ENCODE data around the gene FAM227B.

The FAM227B gene

GRCh38 chr15:49282366-49282765 is 338.3 kb downstream of the FAM227B start:
- no peak for DNase-seq

DNA sequence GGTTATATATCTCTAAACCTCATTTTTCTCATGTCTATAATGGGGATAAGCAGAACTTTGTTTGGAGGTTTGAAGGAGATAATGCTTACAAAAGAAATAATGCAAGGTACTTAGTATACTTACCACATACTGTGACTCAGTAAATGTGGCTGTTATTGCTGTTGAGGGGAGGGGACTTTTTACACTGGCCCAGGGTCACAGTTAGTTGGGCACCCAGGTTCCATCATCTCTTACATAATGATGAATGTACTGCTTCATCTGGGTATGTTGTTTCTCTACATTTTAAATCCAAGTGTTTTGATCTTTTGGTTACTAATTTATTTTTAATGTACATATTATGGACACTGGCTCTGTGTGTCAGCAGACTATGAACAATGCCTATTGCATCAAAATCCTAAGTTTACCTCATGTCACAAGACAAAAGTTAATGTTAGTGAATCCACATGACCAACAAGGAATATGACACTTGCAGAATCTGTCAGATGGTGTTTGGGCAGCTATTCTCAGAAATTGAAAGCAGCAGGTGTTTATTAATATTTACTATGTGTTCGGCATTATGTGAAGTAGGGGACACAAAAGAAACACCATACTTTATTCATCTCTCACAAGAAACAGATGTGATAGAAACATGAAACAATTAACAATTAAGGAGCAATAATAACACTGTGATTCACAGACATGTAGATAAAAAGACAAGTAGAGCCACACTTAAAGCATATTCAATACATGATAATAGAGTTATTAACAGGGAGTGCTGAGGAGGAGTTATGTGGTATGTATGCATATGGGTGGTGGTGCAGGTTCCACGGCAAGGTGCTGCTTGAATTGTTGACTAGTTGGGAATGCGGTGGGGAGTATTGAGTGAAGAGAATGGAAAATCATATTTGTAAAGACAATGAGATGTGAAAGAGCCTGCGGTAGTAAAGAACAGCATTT is 340.8 kb downstream of the FAM227B start:
- DNase-seq = no peak

- DNase-seq = no peak
These were observed 341.9 kb downstream of the FAM227B start for GRCh38 chr15:49278751-49279150.

All from activated CD8-positive, alpha-beta memory T cell treated with anti-CD3 and anti-CD28 coated beads, Interleukin-2, amount 50 U/mL, for 48 hours (primary cell).